Peyer's patch (tissue), 4 donors: Measurements from ENCODE around the gene HEPHL1.

ENCODE experiments used
- CTCF ChIP-seq, 6 experiments: fragments of 450-650 bp in 4 of 6; fragments of 200-600 bp in 2 of 6; sonication (generic) in 1 of 6; IDR thresholded peaks; one replicate each; pipeline ENCODE4 v1.5.1; 2017 to 2019; ENCODE audit warnings: antibody characterized with exemption in 6 of 6, mild to moderate bottlenecking in 3 of 6, moderate library complexity in 1 of 6
- POLR2A ChIP-seq, 2 donors: fragments of 450-650 bp; IDR thresholded peaks; one replicate each; pipeline ENCODE4 v1.5.1; 2017; ENCODE audit warnings: antibody characterized with exemption in 2 of 2, mild to moderate bottlenecking in 2 of 2, moderate library complexity in 2 of 2

GRCh38 chr11:94059065-94059464 is 37.9 kb downstream of the HEPHL1 start:
- TF ChIP-seq CTCF (IDR thresholded peaks at IDR 0.05) (no peak), POLR2A (IDR thresholded peaks at IDR 0.05) (no peak)
